Spleen (tissue), 7 donors: ENCODE results near the gene YWHAQ.
"Not testable (repeated sequence)": the region's sequence is repeated elsewhere in the genome, so short reads cannot be mapped to it uniquely, and the experiment has no call there.

ENCODE experiments used
- POLR2AphosphoS5 ChIP-seq, 3 donors: sonication (generic); formaldehyde crosslinking; IDR thresholded peaks; one replicate each; pipeline ENCODE4 v1.5.1; 2017; ENCODE audit warnings: antibody characterized with exemption in 3 of 3
- TF ChIP-seq, protein P1 (sequence below), 11 experiments: fragments of 200-600 bp in 7 of 11; fragments of 450-650 bp in 4 of 11; sonication (generic) in 4 of 11; IDR thresholded peaks in 8 of 11; conservative IDR thresholded peaks in 3 of 11; 1 replicate in 7 of 11; 2 replicates in 4 of 11; pipeline versions ENCODE4 v1.4.0 to v1.8.0; 2016 to 2021; ENCODE audit warnings: antibody characterized with exemption in 11 of 11, inconsistent platforms in 4 of 11, mild to moderate bottlenecking in 1 of 11
- donor health status: DM: no; HTN: no; CAD: no; lungs with moderate emphysema.
- donor health status: DM: no; HTN: no; CAD: no.
- donor health status: DM: no; HTN: no; CAD: no.

DNA sequence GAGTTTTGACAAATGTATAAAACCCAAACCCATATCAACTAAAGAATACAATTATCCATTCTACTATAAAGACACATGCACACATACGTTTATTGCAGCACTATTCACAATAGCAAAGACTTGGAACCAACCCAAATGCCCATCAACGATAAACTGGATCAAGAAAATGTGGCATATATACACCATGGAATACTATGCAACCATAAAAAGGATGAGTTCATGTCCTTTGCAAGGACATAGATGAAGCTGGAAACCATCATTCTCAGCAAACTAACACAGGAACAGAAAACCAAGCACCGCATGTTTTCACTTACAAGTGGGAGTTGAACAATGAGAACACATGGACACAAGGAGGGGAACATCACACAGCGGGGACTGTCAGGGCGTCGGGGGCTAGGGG lies 9.1 kb downstream of the YWHAQ start:
- TF ChIP-seq, protein P1, sequence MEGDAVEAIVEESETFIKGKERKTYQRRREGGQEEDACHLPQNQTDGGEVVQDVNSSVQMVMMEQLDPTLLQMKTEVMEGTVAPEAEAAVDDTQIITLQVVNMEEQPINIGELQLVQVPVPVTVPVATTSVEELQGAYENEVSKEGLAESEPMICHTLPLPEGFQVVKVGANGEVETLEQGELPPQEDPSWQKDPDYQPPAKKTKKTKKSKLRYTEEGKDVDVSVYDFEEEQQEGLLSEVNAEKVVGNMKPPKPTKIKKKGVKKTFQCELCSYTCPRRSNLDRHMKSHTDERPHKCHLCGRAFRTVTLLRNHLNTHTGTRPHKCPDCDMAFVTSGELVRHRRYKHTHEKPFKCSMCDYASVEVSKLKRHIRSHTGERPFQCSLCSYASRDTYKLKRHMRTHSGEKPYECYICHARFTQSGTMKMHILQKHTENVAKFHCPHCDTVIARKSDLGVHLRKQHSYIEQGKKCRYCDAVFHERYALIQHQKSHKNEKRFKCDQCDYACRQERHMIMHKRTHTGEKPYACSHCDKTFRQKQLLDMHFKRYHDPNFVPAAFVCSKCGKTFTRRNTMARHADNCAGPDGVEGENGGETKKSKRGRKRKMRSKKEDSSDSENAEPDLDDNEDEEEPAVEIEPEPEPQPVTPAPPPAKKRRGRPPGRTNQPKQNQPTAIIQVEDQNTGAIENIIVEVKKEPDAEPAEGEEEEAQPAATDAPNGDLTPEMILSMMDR (IDR thresholded peaks at IDR 0.05 in 8 of 11, conservative IDR thresholded peaks at IDR 0.05 in 3 of 11) = not testable (repeated sequence)
- not testable (repeated sequence) for TF ChIP-seq POLR2AphosphoS5 (IDR thresholded peaks at IDR 0.05)
